OCI-LY1 (cell line): Measurements from ENCODE around the gene GRAMD1B.

ENCODE experiments used
- H2AFZ ChIP-seq: fragments of 200-600 bp; sonication (generic), shearing (Covaris generic); 2 replicates; pipeline ENCODE4 v1.6.0; 2014; ENCODE audit warnings: antibody characterized with exemption, mild to moderate bottlenecking, low read length
- H3F3A ChIP-seq: fragments of 200-600 bp; sonication (generic), shearing (Covaris generic); 2 replicates; pipeline ENCODE4 v1.6.0; 2014; ENCODE audit warnings: mild to moderate bottlenecking, antibody characterized with exemption, low read length, moderate library complexity; ENCODE audit not compliant: insufficient read depth
- H3K27ac ChIP-seq: fragments of 200-600 bp; sonication (generic); 2 replicates; pipeline ENCODE4 v1.5.1; 2014; ENCODE audit warnings: low read length, mixed run types, mild to moderate bottlenecking, low read depth; ENCODE audit not compliant: poor library complexity, severe bottlenecking
- H3K27me3 ChIP-seq: fragments of 200-600 bp; sonication (generic); 2 replicates; pipeline ENCODE4 v1.6.0; 2014; ENCODE audit warnings: antibody characterized with exemption, mild to moderate bottlenecking, low read length, moderate library complexity; ENCODE audit not compliant: insufficient read depth
- H3K36me3 ChIP-seq: fragments of 200-600 bp; sonication (generic); 2 replicates; pipeline ENCODE4 v1.6.1; 2014; ENCODE audit warnings: mild to moderate bottlenecking, antibody characterized with exemption, low read length, moderate library complexity, mixed read lengths; ENCODE audit not compliant: insufficient read depth
- H3K4me1 ChIP-seq: fragments of 200-600 bp; sonication (generic); 2 replicates; pipeline ENCODE4 v1.5.1; 2014; ENCODE audit warnings: mild to moderate bottlenecking, low read length, moderate library complexity; ENCODE audit not compliant: insufficient read depth, severe bottlenecking
- H3K4me2 ChIP-seq: fragments of 200-600 bp; sonication (generic), shearing (Covaris generic); 2 replicates; pipeline ENCODE4 v1.6.1; 2014; ENCODE audit warnings: low read length
- H3K4me3 ChIP-seq: fragments of 200-600 bp; sonication (generic); 2 replicates; pipeline ENCODE4 v1.5.1; 2014; ENCODE audit warnings: low read length, low read depth, mild to moderate bottlenecking, mixed read lengths; ENCODE audit not compliant: poor library complexity, severe bottlenecking
- H3K79me2 ChIP-seq: fragments of 200-600 bp; shearing (Covaris generic); 2 replicates; pipeline ENCODE4 v1.6.1; 2016; ENCODE audit warnings: mixed run types, low read length, mixed read lengths; ENCODE audit not compliant: insufficient read depth
- H3K9ac ChIP-seq: fragments of 200-600 bp; sonication (generic), shearing (Covaris generic); 2 replicates; pipeline ENCODE4 v1.6.1; 2014; ENCODE audit warnings: mild to moderate bottlenecking, low read length, mixed read lengths
- H3K9me2 ChIP-seq: fragments of 200-600 bp; sonication (generic), shearing (Covaris generic); 2 replicates; pipeline ENCODE4 v1.6.1; 2014; ENCODE audit warnings: low read depth, mild to moderate bottlenecking, low read length, mixed read lengths
- H3K9me3 ChIP-seq: fragments of 200-600 bp; shearing (Covaris generic); 2 replicates; pipeline ENCODE4 v1.6.1; 2014; ENCODE audit warnings: low read length, mixed read lengths
- H4K20me1 ChIP-seq: fragments of 200-600 bp; sonication (generic), shearing (Covaris generic); 2 replicates; pipeline ENCODE4 v1.6.0; 2016; ENCODE audit warnings: mild to moderate bottlenecking, low read length; ENCODE audit not compliant: insufficient read depth
- EZH2 ChIP-seq: fragments of 200-600 bp; sonication (generic), shearing (Covaris generic); IDR thresholded peaks from 2 replicates; pipeline ENCODE4 v1.8.0; 2017; ENCODE audit warnings: borderline replicate concordance, mixed run types, mild to moderate bottlenecking, antibody characterized with exemption, low read length, moderate library complexity, mixed read lengths
- TF ChIP-seq, protein P1 (sequence below): fragments of 200-600 bp; sonication (generic), shearing (Covaris generic); IDR thresholded peaks from 2 replicates; pipeline ENCODE4 v1.5.1; 2017; ENCODE audit warnings: mild to moderate bottlenecking, antibody characterized with exemption, low read length, moderate library complexity, mixed read lengths

GRAMD1B gene

DNA sequence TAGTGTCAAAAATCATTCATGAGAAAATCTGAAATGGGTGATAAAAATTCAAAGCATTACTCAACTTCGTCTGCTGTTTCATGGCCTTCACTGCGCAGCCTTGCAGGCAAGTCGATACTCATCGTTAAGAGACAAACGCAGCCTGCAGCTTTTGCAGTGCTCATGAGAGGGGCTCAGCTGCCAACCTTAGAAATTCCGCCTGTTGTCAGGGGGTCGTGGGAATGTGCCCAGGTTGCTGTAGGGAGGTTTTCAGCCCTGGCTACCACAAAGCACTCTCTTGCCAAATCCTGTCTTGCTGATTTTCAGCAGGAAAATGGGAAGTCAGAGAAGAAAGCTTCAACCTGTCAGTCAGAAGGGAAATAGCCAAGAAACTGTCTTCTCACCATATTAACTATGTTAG is 25.4 kb upstream of the GRAMD1B start:
- Histone ChIP-seq H3K9ac (no peak overlapping the region), H3F3A (no peaks in the 10 kb centered on the region), H3K27ac (no peak overlapping the region), H3K4me3 (no peak overlapping the region), H2AFZ (no peak overlapping the region), H3K9me2 (no peaks in the 10 kb centered on the region), H3K4me1 (no peaks in the 10 kb centered on the region), H3K27me3 (no peaks in the 10 kb centered on the region), H3K79me2 (no peaks in the 10 kb centered on the region), H3K9me3 (no peaks in the 10 kb centered on the region), H3K36me3 (no peaks in the 10 kb centered on the region), H3K4me2 (no peak overlapping the region), H4K20me1 (no peaks in the 10 kb centered on the region)
- TF ChIP-seq, protein P1, sequence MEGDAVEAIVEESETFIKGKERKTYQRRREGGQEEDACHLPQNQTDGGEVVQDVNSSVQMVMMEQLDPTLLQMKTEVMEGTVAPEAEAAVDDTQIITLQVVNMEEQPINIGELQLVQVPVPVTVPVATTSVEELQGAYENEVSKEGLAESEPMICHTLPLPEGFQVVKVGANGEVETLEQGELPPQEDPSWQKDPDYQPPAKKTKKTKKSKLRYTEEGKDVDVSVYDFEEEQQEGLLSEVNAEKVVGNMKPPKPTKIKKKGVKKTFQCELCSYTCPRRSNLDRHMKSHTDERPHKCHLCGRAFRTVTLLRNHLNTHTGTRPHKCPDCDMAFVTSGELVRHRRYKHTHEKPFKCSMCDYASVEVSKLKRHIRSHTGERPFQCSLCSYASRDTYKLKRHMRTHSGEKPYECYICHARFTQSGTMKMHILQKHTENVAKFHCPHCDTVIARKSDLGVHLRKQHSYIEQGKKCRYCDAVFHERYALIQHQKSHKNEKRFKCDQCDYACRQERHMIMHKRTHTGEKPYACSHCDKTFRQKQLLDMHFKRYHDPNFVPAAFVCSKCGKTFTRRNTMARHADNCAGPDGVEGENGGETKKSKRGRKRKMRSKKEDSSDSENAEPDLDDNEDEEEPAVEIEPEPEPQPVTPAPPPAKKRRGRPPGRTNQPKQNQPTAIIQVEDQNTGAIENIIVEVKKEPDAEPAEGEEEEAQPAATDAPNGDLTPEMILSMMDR = no peak
- TF ChIP-seq EZH2 = no peak

DNA sequence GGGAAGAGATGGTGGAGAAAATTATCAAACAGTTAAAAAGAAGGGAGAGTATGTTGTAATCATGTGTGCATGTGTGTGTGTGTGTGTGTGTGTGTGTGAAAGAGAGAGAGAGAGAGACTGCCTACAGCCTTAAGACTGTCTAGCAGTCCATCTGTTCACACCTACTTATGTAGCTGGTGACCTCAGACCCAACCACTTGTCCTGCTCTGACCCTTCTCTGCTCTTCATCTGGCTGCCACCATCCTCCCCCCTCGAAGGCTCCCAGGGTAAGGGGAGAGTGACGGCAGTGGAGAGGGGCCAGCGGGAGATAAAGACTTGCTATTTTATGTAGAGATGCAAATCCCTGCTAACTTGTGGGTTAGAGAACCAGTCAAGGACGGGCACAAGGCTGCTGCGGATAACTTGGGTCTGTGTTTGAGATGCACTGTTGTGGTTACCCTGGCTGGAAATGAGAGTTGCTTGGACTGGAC is 24.9 kb upstream of the GRAMD1B start:
- H3K9me3 ChIP-seq = no peaks in the 10 kb centered on the region
- H3K4me1 ChIP-seq = no peaks in the 10 kb centered on the region
- H3K9me2 ChIP-seq = no peaks in the 10 kb centered on the region
- H3K4me2 ChIP-seq = no peak overlapping the region
- H2AFZ ChIP-seq = no peak overlapping the region
- H3K79me2 ChIP-seq = no peaks in the 10 kb centered on the region
- H3K27ac ChIP-seq = no peak overlapping the region
- H4K20me1 ChIP-seq = no peaks in the 10 kb centered on the region
- H3K4me3 ChIP-seq = no peak overlapping the region
- no peaks in the 10 kb centered on the region for H3F3A ChIP-seq
- no peaks in the 10 kb centered on the region for H3K36me3 ChIP-seq
- H3K27me3 ChIP-seq = no peaks in the 10 kb centered on the region
- no peak overlapping the region for H3K9ac ChIP-seq
- TF ChIP-seq EZH2 = no peak
- TF ChIP-seq, protein P1 = no peak

DNA sequence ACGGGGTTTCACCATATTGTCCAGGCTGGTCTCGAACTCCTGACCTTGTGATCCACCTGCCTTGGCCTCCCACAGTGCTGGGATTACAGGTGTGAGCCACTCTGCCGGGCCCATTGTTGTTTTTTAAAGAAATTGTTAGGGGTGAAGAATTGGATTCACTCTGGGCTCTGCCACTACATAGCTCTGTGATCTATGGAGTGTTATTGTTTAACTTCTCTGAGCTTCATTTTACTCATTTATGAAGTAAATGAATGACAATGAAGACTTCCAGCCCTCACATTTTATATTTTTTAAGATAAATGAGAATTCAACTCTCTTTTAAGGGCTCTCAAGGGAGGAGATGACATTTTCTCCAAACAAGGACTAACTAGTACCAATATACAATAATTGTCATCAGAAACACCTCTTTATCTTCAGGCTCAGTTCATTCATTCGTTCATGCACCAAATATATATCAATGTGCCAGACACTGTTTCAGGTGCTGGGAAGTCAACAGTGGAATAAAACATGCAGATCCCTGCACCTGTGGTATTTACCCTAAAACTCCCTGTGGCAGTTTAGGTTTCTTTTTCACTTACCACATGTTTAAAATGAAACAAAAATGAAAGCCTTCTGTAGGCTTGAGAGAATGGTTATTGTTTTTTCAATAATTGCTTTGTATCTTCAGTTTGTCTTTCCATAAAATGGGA is 23.5 kb upstream of the GRAMD1B start:
- Histone ChIP-seq H3K79me2 (no peaks in the 10 kb centered on the region), H3K9me2 (no peaks in the 10 kb centered on the region), H3K4me1 (no peaks in the 10 kb centered on the region), H2AFZ (no peak overlapping the region), H4K20me1 (no peaks in the 10 kb centered on the region), H3K4me3 (no peak overlapping the region), H3K27me3 (no peaks in the 10 kb centered on the region), H3K27ac (no peak overlapping the region), H3K36me3 (no peaks in the 10 kb centered on the region), H3K9me3 (no peaks in the 10 kb centered on the region), H3K4me2 (no peak overlapping the region), H3F3A (no peaks in the 10 kb centered on the region), H3K9ac (no peak overlapping the region)
- no peak for TF ChIP-seq EZH2
- TF ChIP-seq, protein P1 = no peak
